Sigmoid colon (tissue), 7 donors: Measurements from ENCODE around the gene GPBAR1. TPM values are rescaled to one million over a fixed set of nuclear protein-coding genes. Genes with fewer than 3 reads are reported as not detected.

Source experiments
- DNase-seq: peaks from one replicate; pipeline ENCODE4 v3.0.0-alpha.2; 2019
- H3K27ac ChIP-seq, 4 donors: fragments of 200-600 bp; sonication (generic); one replicate each; pipeline ENCODE4 v1.5.1; 2016 to 2019; ENCODE audit warnings: mild to moderate bottlenecking in 1 of 4
- H3K27me3 ChIP-seq, 3 donors: fragments of 200-600 bp; sonication (generic); one replicate each; pipeline ENCODE4 v1.5.1; 2019; ENCODE audit warnings: mild to moderate bottlenecking in 1 of 3
- H3K36me3 ChIP-seq, 4 donors: fragments of 200-600 bp; sonication (generic); one replicate each; pipeline ENCODE4 v1.5.1; 2016 to 2019
- H3K4me1 ChIP-seq, 4 donors: fragments of 200-600 bp; sonication (generic); one replicate each; pipeline ENCODE4 v1.5.1; 2017 to 2019
- H3K4me3 ChIP-seq, 4 donors: fragments of 200-600 bp; sonication (generic); one replicate each; pipeline ENCODE4 v1.5.1; 2017 to 2019; ENCODE audit warnings: mild to moderate bottlenecking in 2 of 4, moderate library complexity in 1 of 4
- H3K9me3 ChIP-seq, 4 donors: fragments of 200-600 bp in 3 of 4; sonication (generic) in 3 of 4; one replicate each; pipeline versions ENCODE4 v1.5.1 to v1.6.1; 2013 to 2019
- CTCF ChIP-seq, 4 experiments: fragments of 450-650 bp in 3 of 4; fragments of 200-600 bp in 1 of 4; IDR thresholded peaks; one replicate each; pipeline ENCODE4 v1.5.1; 2016 to 2019; ENCODE audit warnings: antibody characterized with exemption in 4 of 4, mild to moderate bottlenecking in 3 of 4, moderate library complexity in 2 of 4
- EP300 ChIP-seq, 4 donors: sonication (generic); formaldehyde crosslinking; IDR thresholded peaks; one replicate each; pipeline ENCODE4 v1.6.1; 2017; ENCODE audit warnings: antibody characterized with exemption in 4 of 4
- POLR2A ChIP-seq, 2 donors: fragments of 450-650 bp; IDR thresholded peaks; one replicate each; pipeline ENCODE4 v1.6.1; 2016; ENCODE audit warnings: antibody characterized with exemption in 2 of 2, mild to moderate bottlenecking in 2 of 2, moderate library complexity in 2 of 2
- POLR2AphosphoS5 ChIP-seq, 4 donors: sonication (generic); formaldehyde crosslinking; IDR thresholded peaks; one replicate each; pipeline ENCODE4 v1.6.1; 2017; ENCODE audit warnings: antibody characterized with exemption in 4 of 4
- WGBS, 2 donors: extraction: QIAGEN DNeasy Blood & Tissue Kit; methylation state at CpG; one replicate each; pipeline ENCODE4 v1.1.7; 2013; 5-methylcytosine and 5-hydroxymethylcytosine counted together
- intact Hi-C: fragments of 100-400 bp; cut with DNase I; formaldehyde crosslinking; loops from one replicate; pipeline ENCODE4 v1.15.1; 2023
- polyA plus RNA-seq, 3 donors: library from polyadenylated mRNA; stranded (reverse); fragments of 200-250 nt; gene quantifications; one replicate each; pipeline ENCODE4 v1.2.3, GENCODE V29; 2013
- total RNA-seq, 4 donors: library from RNA; depleted of rRNA; stranded (reverse); fragments of >200 nt; gene quantifications; one replicate each; pipeline ENCODE4 v1.1.0, GENCODE V29; 2016
- donor health status: healthy with polysubstance abuse.
- donor health status: Bipolar disorder and iron deficiency.
- donor health status: healthy.

Gene GPBAR1
- total and polyA plus RNA-seq, 7 donors = 0.60 to 7.1 (median 3.1) TPM

GRCh38 chr2:218266316-218266979, 5.6 kb downstream of the GPBAR1 start:
- WGBS, 2 donors = 91 to 97% methylated on average over 15 of the region's 15 CpGs
- no peaks in the 10 kb centered on the region for H3K9me3 ChIP-seq
- no peak for DNase-seq
- no peak overlapping the region for H3K4me3 ChIP-seq
- H3K27me3 ChIP-seq = no peaks in the 10 kb centered on the region
- intact Hi-C loops = no loop called here
- no peak overlapping the region for H3K27ac ChIP-seq
- H3K36me3 ChIP-seq = peaks cover 29 to 48% (median 33%) of the 10 kb centered on the region in 4 donors
- TF ChIP-seq POLR2AphosphoS5 (IDR thresholded peaks at IDR 0.05) = no peak
- H3K4me1 ChIP-seq = peaks cover 0 to 57% (median 51%) of the 10 kb centered on the region in 4 donors

- DNase-seq = peak; percentile 60
- 96 to 97% methylated on average over 6 of the region's 6 CpGs for WGBS, 2 donors
- intact Hi-C loops = no loop called here
- no peak for TF ChIP-seq POLR2AphosphoS5 (IDR thresholded peaks at IDR 0.05)
- no peak for TF ChIP-seq POLR2A (IDR thresholded peaks at IDR 0.05)
- no peak for TF ChIP-seq EP300 (IDR thresholded peaks at IDR 0.05)
- no peak for TF ChIP-seq CTCF (IDR thresholded peaks at IDR 0.05)
- H3K4me3 ChIP-seq = no peak overlapping the region
- H3K4me1 ChIP-seq = peaks cover 0 to 57% (median 51%) of the 10 kb centered on the region in 4 donors
- no peaks in the 10 kb centered on the region for H3K27me3 ChIP-seq
- H3K27ac ChIP-seq = no peak overlapping the region
- no peaks in the 10 kb centered on the region for H3K9me3 ChIP-seq
- peaks cover 29 to 48% (median 33%) of the 10 kb centered on the region in 4 donors for H3K36me3 ChIP-seq
Observed at GRCh38 chr2:218267259-218267658, 6.4 kb downstream of the GPBAR1 start.

GRCh38 chr2:218269900-218270720, 9.3 kb downstream of the GPBAR1 start, which contains the start of the genes AAMP and PNKD:
Gene AAMP (minus strand): TSS chr2:218270137. CDS start chr2:218270086, 51 bp downstream.
Gene PNKD (plus strand): TSS chr2:218270519. CDS start chr2:218270536, 17 bp downstream.
- Histone ChIP-seq H3K27ac (peak within 1 kb of the TSS; percentile 79 to 87 (median 84)), H3K9me3 (no peaks in the 10 kb centered on the region), H3K4me3 (peak within 1 kb of the TSS; percentile 76 to 94 (median 88)), H3K36me3 (peaks cover 33 to 44% (median 36%) of the 10 kb centered on the region in 4 donors), H3K4me1 (peaks cover 0 to 51% (median 38%) of the 10 kb centered on the region in 4 donors), H3K27me3 (no peaks in the 10 kb centered on the region)
- TF ChIP-seq CTCF (IDR thresholded peaks at IDR 0.05) (no peak), POLR2A (IDR thresholded peaks at IDR 0.05) (peak; percentile 73 to 76), POLR2AphosphoS5 (IDR thresholded peaks at IDR 0.05) (peak; percentile 84 to 89 (median 88)), EP300 (IDR thresholded peaks at IDR 0.05) (peak in 1 of 4 donors; percentile 10)
- 1% methylated on average over 64 of the region's 64 CpGs for WGBS, 2 donors
- peak; percentile 100 for DNase-seq
- intact Hi-C loops = loop anchor here (5.0 kb wide), 1 partner anchor 83 kb away; no protein-coding TSS in a partner anchor

GRCh38 chr2:218270721-218271486, 10.1 kb downstream of the GPBAR1 start:
- peaks cover 33 to 44% (median 36%) of the 10 kb centered on the region in 4 donors for H3K36me3 ChIP-seq
- WGBS, 2 donors = 2 to 7% methylated on average over 23 of the region's 23 CpGs
- H3K27ac ChIP-seq = peak overlapping the region; percentile 78 to 84 (median 82)
- H3K27me3 ChIP-seq = no peaks in the 10 kb centered on the region
- H3K4me1 ChIP-seq = peaks cover 0 to 51% (median 38%) of the 10 kb centered on the region in 4 donors
- no peak for DNase-seq
- intact Hi-C loops = loop anchor here (5.0 kb wide), 1 partner anchor 84 kb away; no protein-coding TSS in a partner anchor
- no peaks in the 10 kb centered on the region for H3K9me3 ChIP-seq
- peak overlapping the region; percentile 68 to 94 (median 88) for H3K4me3 ChIP-seq
- TF ChIP-seq EP300 (IDR thresholded peaks at IDR 0.05) = no peak
- no peak for TF ChIP-seq POLR2A (IDR thresholded peaks at IDR 0.05)
- peak in 1 of 4 donors; percentile 29 for TF ChIP-seq POLR2AphosphoS5 (IDR thresholded peaks at IDR 0.05)
- no peak for TF ChIP-seq CTCF (IDR thresholded peaks at IDR 0.05)
